ENCODE data around the gene TNFSF11.

The TNFSF11 gene

DNA sequence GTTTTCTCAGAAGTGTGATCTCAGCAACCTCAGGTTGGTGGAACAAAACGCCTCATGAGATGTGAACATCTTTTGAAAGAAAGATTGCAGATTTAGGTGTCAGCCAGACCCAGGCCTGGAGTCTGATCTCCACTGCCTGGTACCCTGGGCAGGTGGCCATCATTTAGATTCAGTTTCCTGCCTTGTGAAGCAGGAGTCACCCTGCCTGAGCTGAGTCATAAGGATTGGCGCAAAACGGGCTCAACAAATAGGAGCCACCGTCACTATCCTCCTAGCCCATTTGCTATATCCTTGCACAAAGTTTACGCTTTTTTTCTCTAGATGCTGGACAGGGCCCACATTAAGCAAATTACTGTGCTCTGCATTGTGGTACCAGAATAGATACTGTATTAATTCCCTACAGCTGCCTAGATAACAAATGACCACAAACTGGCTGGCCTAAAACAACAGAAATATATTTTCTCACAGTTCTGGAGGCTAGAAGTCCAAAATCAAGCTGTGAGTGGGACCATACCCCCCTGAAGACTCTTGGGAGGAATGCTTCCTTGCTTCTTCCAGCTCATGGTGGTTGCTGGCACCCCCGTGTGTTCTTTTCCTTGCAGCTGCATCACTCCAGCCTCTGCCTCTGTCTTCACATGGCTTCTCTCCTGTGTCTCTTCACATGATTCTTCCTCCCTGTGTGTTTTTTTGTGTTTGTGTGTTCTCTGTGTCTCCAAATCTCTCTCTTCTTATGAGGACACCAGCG, 38.2 kb downstream of the TNFSF11 start:
- H3K36me3 ChIP-seq (ENCODE audit: insufficient read depth, low read length) = no peaks in the 10 kb centered on the region
- H3K9me3 ChIP-seq (ENCODE audit: control insufficient read depth, insufficient read depth, low read length) = no peaks in the 10 kb centered on the region
- no peak overlapping the region for H3K9ac ChIP-seq (ENCODE audit: low read depth, low read length)
- no peaks in the 10 kb centered on the region for H3K4me1 ChIP-seq (ENCODE audit: insufficient read depth, low read length)

DNA sequence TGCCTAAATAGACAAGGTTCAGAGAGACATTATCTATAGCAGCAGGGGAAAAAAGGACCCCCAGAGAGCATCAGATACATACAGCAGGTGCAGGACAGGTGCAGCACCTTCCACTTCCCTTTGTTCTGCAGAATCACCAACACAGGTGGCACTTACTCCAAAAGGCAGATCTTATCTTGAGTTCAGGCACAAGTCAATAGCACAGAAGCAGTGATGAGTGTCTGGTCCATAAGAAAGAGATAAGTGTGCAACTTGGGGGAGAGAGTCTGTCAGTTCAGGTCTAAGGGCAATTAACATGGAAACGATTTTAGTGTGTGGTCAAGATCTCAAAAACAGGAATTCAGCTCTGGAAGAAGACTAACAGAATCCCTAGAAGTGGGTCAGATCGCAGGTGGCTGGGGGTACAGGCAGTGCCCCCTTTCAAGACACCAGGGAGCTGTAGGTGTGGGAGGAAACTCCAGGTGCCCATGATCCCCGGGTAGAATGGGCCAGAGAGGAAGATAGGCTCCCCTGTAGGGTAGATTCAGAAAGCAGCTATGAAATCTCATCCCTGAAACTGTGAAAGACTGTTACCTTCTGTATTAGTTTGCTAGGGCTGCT, 40.6 kb downstream of the TNFSF11 start:
- Histone ChIP-seq H3K36me3 (ENCODE audit: insufficient read depth, low read length) (no peaks in the 10 kb centered on the region), H3K9me3 (ENCODE audit: control insufficient read depth, insufficient read depth, low read length) (no peaks in the 10 kb centered on the region), H3K9ac (ENCODE audit: low read depth, low read length) (no peak overlapping the region), H3K4me1 (ENCODE audit: insufficient read depth, low read length) (no peaks in the 10 kb centered on the region)

DNA sequence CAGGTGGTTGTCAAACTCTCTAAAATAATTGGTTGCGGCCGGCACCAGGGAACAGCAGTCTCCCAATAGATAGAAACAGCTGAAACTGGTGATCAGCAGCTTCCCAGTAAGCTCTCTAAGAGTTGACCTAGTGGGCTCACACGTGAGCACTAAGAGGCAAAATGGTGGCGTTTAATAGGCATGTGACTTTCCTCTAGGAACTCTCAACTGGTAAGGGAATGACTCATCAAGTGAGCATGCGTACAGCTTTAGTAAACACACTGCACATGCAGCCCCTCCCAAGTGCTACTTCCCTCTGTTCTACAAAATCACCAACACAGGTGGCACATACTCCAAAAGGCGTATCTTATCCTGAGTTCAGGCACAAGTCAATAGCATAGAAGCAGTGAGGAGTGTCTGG, 41.7 kb downstream of the TNFSF11 start:
- Histone ChIP-seq H3K9ac (ENCODE audit: low read depth, low read length) (no peak overlapping the region), H3K4me1 (ENCODE audit: insufficient read depth, low read length) (no peaks in the 10 kb centered on the region), H3K36me3 (ENCODE audit: insufficient read depth, low read length) (no peaks in the 10 kb centered on the region), H3K9me3 (ENCODE audit: control insufficient read depth, insufficient read depth, low read length) (no peaks in the 10 kb centered on the region)

DNA sequence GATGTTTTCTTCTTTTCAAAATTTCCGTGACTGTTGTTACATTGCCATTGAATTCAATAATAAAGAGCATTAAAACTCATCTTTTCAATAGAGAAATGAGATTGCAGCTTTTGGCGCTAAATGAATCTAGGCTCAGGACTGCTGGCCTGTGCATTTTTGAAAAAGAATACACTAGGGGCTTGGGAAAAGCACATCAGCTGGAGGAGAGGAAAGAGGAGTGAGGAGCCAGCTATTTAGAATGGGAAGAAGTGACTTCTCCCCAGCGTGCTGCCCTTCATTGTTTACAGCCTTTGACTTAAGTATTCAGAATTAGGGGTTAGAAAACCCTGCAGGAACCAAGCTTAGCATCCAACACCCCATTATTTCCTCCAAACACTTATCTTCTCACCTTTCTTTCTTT, 43.3 kb downstream of the TNFSF11 start:
- H3K4me1 ChIP-seq (ENCODE audit: insufficient read depth, low read length) = no peaks in the 10 kb centered on the region
- no peaks in the 10 kb centered on the region for H3K9me3 ChIP-seq (ENCODE audit: control insufficient read depth, insufficient read depth, low read length)
- no peak overlapping the region for H3K9ac ChIP-seq (ENCODE audit: low read depth, low read length)
- H3K36me3 ChIP-seq (ENCODE audit: insufficient read depth, low read length) = no peaks in the 10 kb centered on the region

DNA sequence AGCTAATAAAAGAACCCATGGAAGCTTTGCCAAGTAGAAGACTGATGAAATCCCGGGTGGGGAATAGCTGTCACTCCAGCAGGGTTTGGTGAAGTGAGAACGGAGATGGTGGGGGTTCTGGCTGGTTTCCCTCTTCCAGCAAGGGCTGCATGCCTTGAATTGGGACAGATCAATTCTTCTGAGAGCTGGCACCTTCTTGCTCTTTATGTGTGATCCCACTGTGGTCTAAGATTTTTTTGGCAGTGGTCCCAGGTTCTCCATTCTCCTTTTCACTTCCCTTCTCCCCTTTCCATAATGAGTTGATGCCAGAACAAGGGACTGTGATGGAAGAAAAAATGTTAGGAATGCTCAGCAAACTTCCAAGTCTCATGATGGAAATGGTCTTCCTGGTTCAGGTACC, 50.0 kb downstream of the TNFSF11 start:
- H3K9me3 ChIP-seq (ENCODE audit: control insufficient read depth, insufficient read depth, low read length) = no peaks in the 10 kb centered on the region
- no peaks in the 10 kb centered on the region for H3K36me3 ChIP-seq (ENCODE audit: insufficient read depth, low read length)
- no peaks in the 10 kb centered on the region for H3K4me1 ChIP-seq (ENCODE audit: insufficient read depth, low read length)
- no peak overlapping the region for H3K9ac ChIP-seq (ENCODE audit: low read depth, low read length)

DNA sequence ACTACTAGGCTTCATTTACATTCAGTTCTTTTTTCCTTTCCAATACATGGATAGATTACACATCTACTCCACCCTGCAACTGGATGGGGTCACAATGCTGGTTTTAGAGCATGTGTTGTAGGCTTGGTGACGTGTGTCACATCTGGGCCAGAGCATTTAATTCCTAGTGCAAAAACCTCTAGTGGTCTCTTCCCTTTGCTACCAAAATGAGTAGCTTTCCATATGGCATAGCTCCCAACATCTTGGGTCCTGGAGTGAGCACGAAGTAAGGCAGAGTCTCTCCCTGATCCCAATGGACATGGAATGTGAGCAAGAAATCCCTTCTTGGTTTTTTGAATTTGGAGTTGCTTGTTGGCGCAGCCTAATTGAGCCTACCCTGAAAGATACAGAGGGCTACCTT, 51.7 kb downstream of the TNFSF11 start:
- H3K36me3 ChIP-seq (ENCODE audit: insufficient read depth, low read length) = no peaks in the 10 kb centered on the region
- no peaks in the 10 kb centered on the region for H3K9me3 ChIP-seq (ENCODE audit: control insufficient read depth, insufficient read depth, low read length)
- no peak overlapping the region for H3K9ac ChIP-seq (ENCODE audit: low read depth, low read length)
- no peaks in the 10 kb centered on the region for H3K4me1 ChIP-seq (ENCODE audit: insufficient read depth, low read length)

DNA sequence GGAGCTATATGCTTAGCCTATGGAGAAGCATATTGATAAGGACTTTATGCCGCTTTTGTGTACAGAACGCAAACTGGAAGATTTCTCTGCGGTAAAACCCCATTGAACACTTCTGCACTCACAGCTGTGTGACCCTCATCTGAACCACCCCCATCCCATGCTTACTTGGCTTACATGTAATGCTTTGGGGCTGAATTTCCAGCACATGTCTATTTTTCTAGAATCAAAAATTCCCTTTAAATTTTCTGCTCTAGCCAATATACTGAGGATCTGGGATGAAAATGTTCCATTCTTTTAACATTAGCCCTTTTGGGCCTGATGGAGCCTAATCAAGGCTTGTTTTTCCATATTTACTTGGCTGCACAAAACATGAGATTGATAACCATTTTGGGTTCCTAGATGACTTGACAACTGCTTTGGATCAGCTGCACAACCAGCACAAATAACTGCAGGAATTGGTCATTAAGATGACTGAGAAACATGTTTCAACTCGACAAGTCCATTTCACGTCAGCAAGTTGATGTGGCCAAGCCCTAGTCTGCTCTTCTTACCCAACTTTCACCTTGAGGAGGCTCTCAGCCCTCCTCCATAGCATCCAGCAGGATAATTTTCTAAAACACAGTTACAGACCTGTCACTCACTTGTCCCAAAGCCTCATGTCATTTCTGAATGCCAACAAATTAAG, 52.4 kb downstream of the TNFSF11 start:
- Histone ChIP-seq H3K9me3 (ENCODE audit: control insufficient read depth, insufficient read depth, low read length) (no peaks in the 10 kb centered on the region), H3K36me3 (ENCODE audit: insufficient read depth, low read length) (no peaks in the 10 kb centered on the region), H3K4me1 (ENCODE audit: insufficient read depth, low read length) (no peaks in the 10 kb centered on the region)

DNA sequence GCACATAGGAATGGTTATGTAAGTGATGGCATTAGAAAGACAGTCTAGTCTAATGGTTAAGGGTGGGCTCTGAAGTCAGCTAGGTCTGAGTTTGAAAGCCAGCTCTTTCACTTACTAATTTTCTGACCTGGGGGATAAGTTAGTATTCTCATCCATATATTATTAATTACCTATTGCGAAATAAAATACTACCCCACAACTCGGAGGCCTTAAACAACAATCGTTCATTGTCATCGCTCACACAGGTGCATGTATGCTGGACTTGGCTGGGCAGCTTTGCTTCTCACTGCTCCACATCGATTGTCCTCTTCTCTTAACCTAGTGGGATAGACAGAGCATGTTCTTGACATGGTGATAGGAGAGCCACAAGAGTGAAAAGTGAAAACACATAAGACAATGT, 54.7 kb downstream of the TNFSF11 start:
- H3K4me1 ChIP-seq (ENCODE audit: insufficient read depth, low read length) = no peaks in the 10 kb centered on the region
- no peaks in the 10 kb centered on the region for H3K9me3 ChIP-seq (ENCODE audit: control insufficient read depth, insufficient read depth, low read length)
- H3K9ac ChIP-seq (ENCODE audit: low read depth, low read length) = no peak overlapping the region
- H3K36me3 ChIP-seq (ENCODE audit: insufficient read depth, low read length) = no peaks in the 10 kb centered on the region

More for the DNA sequence above, 52.4 kb downstream of the TNFSF11 start:
- no peak overlapping the region for H3K9ac ChIP-seq (ENCODE audit: low read depth, low read length)

DNA sequence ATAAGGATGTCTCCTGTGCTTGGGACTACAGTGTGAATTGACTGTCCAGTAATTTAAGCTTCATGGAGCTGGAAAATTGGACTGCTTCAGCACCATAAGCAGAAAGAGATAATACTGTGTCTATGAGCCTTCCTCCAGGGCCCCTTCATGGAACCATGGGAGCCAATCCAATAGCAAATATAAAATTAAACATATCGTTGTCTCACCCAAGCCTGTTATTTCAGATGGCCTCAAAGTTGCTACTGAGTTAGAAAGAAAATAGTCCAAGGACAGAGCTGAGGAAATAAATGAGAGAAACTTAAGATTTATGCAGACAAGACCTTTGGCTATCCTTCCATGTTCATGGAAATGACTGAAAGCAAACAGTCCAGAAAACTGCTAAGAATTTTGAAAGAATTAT, 57.2 kb downstream of the TNFSF11 start:
- no peaks in the 10 kb centered on the region for H3K9me3 ChIP-seq (ENCODE audit: control insufficient read depth, insufficient read depth, low read length)
- no peaks in the 10 kb centered on the region for H3K36me3 ChIP-seq (ENCODE audit: insufficient read depth, low read length)
- no peaks in the 10 kb centered on the region for H3K4me1 ChIP-seq (ENCODE audit: insufficient read depth, low read length)
- no peak overlapping the region for H3K9ac ChIP-seq (ENCODE audit: low read depth, low read length)

DNA sequence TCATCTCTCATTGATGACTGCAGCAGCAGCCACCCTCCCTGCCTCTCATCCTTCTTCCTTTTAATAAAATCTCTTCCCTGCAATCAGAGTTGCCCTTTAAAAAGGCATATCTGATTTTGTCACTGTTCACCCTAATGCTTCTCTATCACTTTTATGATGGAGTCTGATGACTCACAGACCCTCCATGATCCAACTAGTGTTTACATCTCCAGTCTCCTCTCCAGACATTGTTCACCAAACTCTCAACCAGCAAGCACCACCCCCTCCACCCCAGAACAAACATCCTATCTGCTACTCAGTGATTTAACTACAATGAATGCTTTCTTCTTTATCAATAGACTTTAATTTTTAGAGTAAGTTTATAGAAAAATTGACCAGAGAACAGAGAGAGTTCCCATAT, 59.5 kb downstream of the TNFSF11 start:
- no peak overlapping the region for H3K9ac ChIP-seq (ENCODE audit: low read depth, low read length)
- no peaks in the 10 kb centered on the region for H3K36me3 ChIP-seq (ENCODE audit: insufficient read depth, low read length)
- no peaks in the 10 kb centered on the region for H3K4me1 ChIP-seq (ENCODE audit: insufficient read depth, low read length)
- 0 out of 2 replicates have a peak, but pooled peaks cover under 1% of the 10 kb centered on the region for H3K9me3 ChIP-seq (ENCODE audit: control insufficient read depth, insufficient read depth, low read length)

DNA sequence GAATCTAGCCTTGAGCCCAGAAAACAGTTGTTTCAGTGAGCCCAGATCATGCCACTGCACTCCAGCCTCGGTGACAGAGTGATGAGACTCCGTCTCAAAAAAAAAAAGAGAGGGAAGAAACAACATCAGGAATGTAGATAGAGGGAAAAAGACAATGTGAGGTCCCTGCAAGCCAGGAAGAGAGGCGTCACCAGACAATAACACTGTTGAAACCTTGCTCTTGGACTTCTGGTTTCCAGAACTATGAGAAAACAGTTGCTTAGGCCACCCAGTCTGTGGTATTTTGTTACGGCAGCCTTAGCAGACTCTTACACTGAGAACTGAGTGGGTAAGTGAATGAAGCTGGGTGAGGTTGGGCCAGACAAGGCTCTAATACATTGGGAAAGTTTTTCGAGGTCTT, 64.1 kb downstream of the TNFSF11 start:
- Histone ChIP-seq H3K36me3 (ENCODE audit: insufficient read depth, low read length) (no peaks in the 10 kb centered on the region), H3K9ac (ENCODE audit: low read depth, low read length) (no peak overlapping the region), H3K4me1 (ENCODE audit: insufficient read depth, low read length) (no peaks in the 10 kb centered on the region), H3K9me3 (ENCODE audit: control insufficient read depth, insufficient read depth, low read length) (peaks cover 4% of the 10 kb centered on the region; the same call in 1 of the 2 replicates)

DNA sequence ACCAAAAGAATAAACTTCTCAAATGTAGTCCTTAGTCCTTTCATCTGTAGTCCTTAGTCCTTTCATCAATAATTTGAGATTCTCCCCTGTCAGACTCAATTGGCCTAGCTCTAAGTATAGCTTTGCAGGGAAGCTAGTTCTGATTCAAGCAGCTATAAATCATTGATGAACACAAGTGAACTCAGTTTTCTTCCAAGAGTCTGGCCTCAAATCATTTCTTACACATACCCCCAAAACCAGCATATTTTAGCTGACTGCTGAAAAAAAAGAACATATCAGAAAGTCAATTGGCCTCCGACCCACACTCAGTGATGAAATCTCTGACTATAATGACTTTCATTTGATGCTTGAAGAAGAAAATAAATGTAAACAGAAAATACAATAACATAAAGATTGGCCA, 64.9 kb downstream of the TNFSF11 start:
- peaks cover 4% of the 10 kb centered on the region; the same call in 1 of the 2 replicates for H3K9me3 ChIP-seq (ENCODE audit: control insufficient read depth, insufficient read depth, low read length)
- no peaks in the 10 kb centered on the region for H3K36me3 ChIP-seq (ENCODE audit: insufficient read depth, low read length)
- no peaks in the 10 kb centered on the region for H3K4me1 ChIP-seq (ENCODE audit: insufficient read depth, low read length)
- no peak overlapping the region for H3K9ac ChIP-seq (ENCODE audit: low read depth, low read length)

DNA sequence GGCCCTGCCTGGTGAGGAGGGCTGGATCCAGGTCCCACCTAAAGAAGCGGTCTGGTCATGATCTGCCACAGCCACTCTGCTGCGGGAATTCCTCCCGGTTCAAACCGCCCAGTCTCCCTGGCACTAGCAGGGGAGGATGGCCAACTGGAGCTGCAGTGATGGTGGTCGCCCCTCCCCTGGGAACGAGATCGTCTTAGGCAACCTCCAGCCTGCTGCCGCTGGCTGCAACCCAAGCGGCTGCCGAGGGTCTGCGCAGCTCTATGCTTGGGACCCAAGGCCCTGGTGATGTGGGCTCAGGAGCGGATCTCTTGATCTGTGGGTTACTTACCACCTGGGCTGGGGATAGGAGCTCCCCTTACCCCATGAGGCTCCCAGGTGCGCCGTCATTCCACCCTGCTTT, 69.1 kb downstream of the TNFSF11 start:
- no peak overlapping the region for H3K9ac ChIP-seq (ENCODE audit: low read depth, low read length)
- peaks cover 4% of the 10 kb centered on the region; the same call in 1 of the 2 replicates for H3K9me3 ChIP-seq (ENCODE audit: control insufficient read depth, insufficient read depth, low read length)
- H3K36me3 ChIP-seq (ENCODE audit: insufficient read depth, low read length) = no peaks in the 10 kb centered on the region
- H3K4me1 ChIP-seq (ENCODE audit: insufficient read depth, low read length) = no peaks in the 10 kb centered on the region

DNA sequence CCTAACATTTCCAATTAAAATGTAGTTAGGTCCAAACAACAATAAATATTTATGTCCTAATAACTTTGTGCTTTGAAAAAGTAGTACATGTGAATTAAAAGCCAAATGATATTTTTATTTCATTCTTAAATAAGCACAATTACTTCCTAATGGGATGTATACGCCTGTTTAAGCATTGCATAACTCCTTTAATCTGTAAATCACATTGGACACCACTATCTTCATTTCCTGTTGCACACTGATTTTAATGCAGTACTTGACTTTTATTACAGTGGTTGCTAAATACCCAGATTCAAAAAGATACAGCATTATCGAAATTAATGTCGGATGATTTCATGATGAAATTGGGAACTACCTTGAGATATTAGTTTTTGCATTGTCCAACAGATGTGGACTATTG, 70.9 kb downstream of the TNFSF11 start:
- Histone ChIP-seq H3K9me3 (ENCODE audit: control insufficient read depth, insufficient read depth, low read length) (no peaks in the 10 kb centered on the region), H3K4me1 (ENCODE audit: insufficient read depth, low read length) (no peaks in the 10 kb centered on the region), H3K9ac (ENCODE audit: low read depth, low read length) (no peak overlapping the region), H3K36me3 (ENCODE audit: insufficient read depth, low read length) (no peaks in the 10 kb centered on the region)

DNA sequence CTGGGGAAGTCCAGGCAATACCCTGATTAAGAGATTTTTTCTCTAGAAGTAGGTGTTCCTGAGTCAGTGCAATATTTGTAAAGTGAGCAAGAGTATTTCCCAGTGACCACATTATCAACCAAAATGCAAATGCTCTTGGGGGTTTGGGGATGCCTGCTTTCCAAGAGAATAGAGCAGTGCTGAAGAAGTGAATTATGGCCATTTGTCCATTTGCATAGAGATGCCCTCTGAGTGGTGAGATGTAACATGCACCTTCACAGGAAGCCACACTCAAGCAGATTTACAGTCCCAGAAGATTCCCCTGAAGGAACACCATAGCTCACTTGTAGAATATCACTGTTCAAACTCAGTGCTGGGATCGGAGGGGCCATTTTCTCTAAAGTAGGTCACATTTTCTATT, 71.8 kb downstream of the TNFSF11 start:
- Histone ChIP-seq H3K36me3 (ENCODE audit: insufficient read depth, low read length) (no peaks in the 10 kb centered on the region), H3K9ac (ENCODE audit: low read depth, low read length) (no peak overlapping the region), H3K4me1 (ENCODE audit: insufficient read depth, low read length) (no peaks in the 10 kb centered on the region), H3K9me3 (ENCODE audit: control insufficient read depth, insufficient read depth, low read length) (no peaks in the 10 kb centered on the region)

Measured in ES-I3 (cell line).